Measurements from ENCODE around the gene SEC61A1. TPM values are rescaled to one million over a fixed set of nuclear protein-coding genes. Genes with fewer than 3 reads are reported as not detected.

SEC61A1 gene
- total RNA-seq, 1 donor from 2014 or later = 296 TPM

GRCh38 chr3:128021768-128022372 is 30.4 kb upstream of the SEC61A1 start:
- Mint-ChIP-seq H3K27ac (ENCODE audit: unreplicated experiment) (no peak overlapping the region), H3K4me1 (ENCODE audit: unreplicated experiment) (no peaks in the 10 kb centered on the region), H3K4me3 (ENCODE audit: unreplicated experiment) (no peak overlapping the region), H3K27me3 (ENCODE audit: unreplicated experiment) (no peaks in the 10 kb centered on the region), H3K36me3 (ENCODE audit: low read depth, unreplicated experiment) (no peaks in the 10 kb centered on the region), H3K9me3 (ENCODE audit: unreplicated experiment) (no peaks in the 10 kb centered on the region)
- TF ChIP-seq CTCF (IDR thresholded peaks at IDR 0.05; ENCODE audit: unreplicated experiment) = no peak
- DNase-seq (ENCODE audit: low spot score) = no peak

- Mint-ChIP-seq H3K9me3 (ENCODE audit: unreplicated experiment) (no peaks in the 10 kb centered on the region), H3K4me3 (ENCODE audit: unreplicated experiment) (no peak overlapping the region), H3K4me1 (ENCODE audit: unreplicated experiment) (peaks cover 7% of the 10 kb centered on the region), H3K27ac (ENCODE audit: unreplicated experiment) (no peak overlapping the region), H3K36me3 (ENCODE audit: low read depth, unreplicated experiment) (no peaks in the 10 kb centered on the region), H3K27me3 (ENCODE audit: unreplicated experiment) (no peaks in the 10 kb centered on the region)
- no peak for TF ChIP-seq CTCF (IDR thresholded peaks at IDR 0.05; ENCODE audit: unreplicated experiment)
- DNase-seq (ENCODE audit: low spot score) = no peak
These were observed 19.1 kb upstream of the SEC61A1 start for GRCh38 chr3:128033102-128033501.

DNA sequence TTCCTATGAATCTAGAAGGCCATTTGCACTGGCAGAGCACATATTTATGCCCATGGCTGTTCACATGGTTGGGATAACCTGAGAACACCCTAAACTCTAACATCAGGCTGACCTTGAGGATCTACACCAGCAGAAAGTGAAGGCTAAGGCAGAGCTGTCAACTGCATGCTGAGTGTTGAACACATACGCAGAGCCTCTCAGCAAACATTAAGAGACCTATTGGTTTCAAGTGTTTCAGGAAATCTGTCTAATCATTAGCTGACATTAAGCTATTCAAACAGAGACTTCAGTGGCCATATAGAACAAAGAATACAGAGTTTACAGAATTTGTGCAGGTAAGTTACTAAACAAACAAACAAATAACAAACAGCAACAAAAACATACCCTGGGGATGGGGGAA is 16.1 kb upstream of the SEC61A1 start:
- H3K4me3 Mint-ChIP-seq (ENCODE audit: unreplicated experiment) = no peak overlapping the region
- H3K27me3 Mint-ChIP-seq (ENCODE audit: unreplicated experiment) = no peaks in the 10 kb centered on the region
- H3K4me1 Mint-ChIP-seq (ENCODE audit: unreplicated experiment) = peaks cover 7% of the 10 kb centered on the region
- no peaks in the 10 kb centered on the region for H3K9me3 Mint-ChIP-seq (ENCODE audit: unreplicated experiment)
- no peak for DNase-seq (ENCODE audit: low spot score)
- H3K27ac Mint-ChIP-seq (ENCODE audit: unreplicated experiment) = no peak overlapping the region
- no peaks in the 10 kb centered on the region for H3K36me3 Mint-ChIP-seq (ENCODE audit: low read depth, unreplicated experiment)
- TF ChIP-seq CTCF (IDR thresholded peaks at IDR 0.05; ENCODE audit: unreplicated experiment) = no peak

DNA sequence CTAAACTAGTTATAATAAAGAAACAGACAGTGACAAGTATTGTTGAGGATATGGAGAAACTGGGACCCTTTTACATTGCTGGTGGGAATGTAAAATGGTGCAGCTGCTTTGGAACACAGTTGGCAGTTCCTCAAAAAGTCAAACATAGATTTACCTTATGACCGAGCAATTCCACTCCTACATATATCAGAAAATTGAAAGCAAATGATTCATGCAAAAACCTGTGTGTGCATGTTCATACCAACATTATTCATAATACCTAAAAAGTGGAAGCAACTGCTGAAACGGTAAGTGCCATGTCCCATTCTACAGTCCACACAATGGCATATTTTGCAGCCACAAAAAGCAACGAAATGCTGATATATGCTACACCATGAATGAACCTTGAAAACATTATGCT is 12.2 kb upstream of the SEC61A1 start:
- no peak for DNase-seq (ENCODE audit: low spot score)
- peaks cover 7% of the 10 kb centered on the region for H3K4me1 Mint-ChIP-seq (ENCODE audit: unreplicated experiment)

More for the DNA sequence above, 12.2 kb upstream of the SEC61A1 start:
- Mint-ChIP-seq H3K27me3 (ENCODE audit: unreplicated experiment) (no peaks in the 10 kb centered on the region), H3K36me3 (ENCODE audit: low read depth, unreplicated experiment) (no peaks in the 10 kb centered on the region), H3K27ac (ENCODE audit: unreplicated experiment) (no peak overlapping the region), H3K9me3 (ENCODE audit: unreplicated experiment) (no peaks in the 10 kb centered on the region), H3K4me3 (ENCODE audit: unreplicated experiment) (no peak overlapping the region)
- TF ChIP-seq CTCF (IDR thresholded peaks at IDR 0.05; ENCODE audit: unreplicated experiment) = no peak

All from endothelial cell (in vitro differentiated cells).